Panc1 (cell line): ENCODE measurements around the gene DEXI. TPM values are rescaled to one million over a fixed set of nuclear protein-coding genes. Genes with fewer than 3 reads are reported as not detected.

Source experiments
- ATAC-seq: fragments of 200-7000 bp; cut with Tn5 transposase; 2 replicates; pipeline ENCODE4 v1.9.1; 2020; ENCODE audit warnings: mild to moderate bottlenecking, moderate library complexity
- BruUV-seq: library from RNA; stranded (reverse); fragments of 400-500 nt; replicated peaks from 2 replicates; lab custom pipeline; 2021; lab: Mats Ljungman, UMichigan
- CTCF ChIA-PET: fragments of 300-600 bp; sonication (Branson Sonifier 250); formaldehyde crosslinking; loops from one replicate; lab custom pipeline; 2022; ENCODE audit warnings: antibody characterized with exemption; lab: Charles Lee
- POLR2A ChIA-PET: fragments of 300-600 bp; sonication (Branson Sonifier 250); formaldehyde crosslinking; loops from one replicate; lab custom pipeline; 2022; ENCODE audit warnings: antibody characterized with exemption; lab: Charles Lee
- DNase-seq: peaks from one replicate; pipeline ENCODE4 v3.0.0-alpha.2; 2010; ENCODE audit warnings: low read depth, low spot score
- H3K27ac ChIP-seq: 2 replicates; pipeline ENCODE4 v1.5.1; 2011; ENCODE audit warnings: mild to moderate bottlenecking, low read length, inconsistent platforms
- H3K27me3 ChIP-seq: fragments of 200-500 bp; sonication (Bioruptor generic); 2 replicates; pipeline ENCODE4 v1.6.0; 2014; ENCODE audit warnings: low read length, inconsistent platforms; ENCODE audit not compliant: control insufficient read depth, insufficient read depth
- H3K36me3 ChIP-seq: fragments of 200-500 bp; sonication (Bioruptor generic); 2 replicates; pipeline ENCODE4 v1.5.1; 2014; ENCODE audit warnings: inconsistent platforms, mild to moderate bottlenecking, low read length, moderate library complexity; ENCODE audit not compliant: control insufficient read depth, insufficient read depth
- H3K4me1 ChIP-seq: 2 replicates; pipeline ENCODE4 v1.5.1; 2011; ENCODE audit warnings: inconsistent platforms, mild to moderate bottlenecking, low read length, moderate library complexity; ENCODE audit not compliant: control insufficient read depth, insufficient read depth
- H3K4me3 ChIP-seq, 2 experiments: 2 replicates each; pipeline ENCODE4 v1.5.1; 2011 to 2012; ENCODE audit warnings: low read depth in 2 of 2, low read length in 2 of 2, mild to moderate bottlenecking in 2 of 2, inconsistent platforms in 1 of 2, moderate library complexity in 1 of 2
- H3K9me3 ChIP-seq: fragments of 200-500 bp; sonication (Bioruptor generic); 2 replicates; pipeline ENCODE4 v1.5.1; 2014; ENCODE audit warnings: low read depth, mild to moderate bottlenecking, inconsistent platforms, low read length, moderate library complexity; ENCODE audit not compliant: control insufficient read depth, insufficient read depth
- POLR2AphosphoS5 ChIP-seq: IDR thresholded peaks from 2 replicates; pipeline ENCODE4 v1.6.1; 2012; ENCODE audit warnings: mild to moderate bottlenecking, low read depth, low read length, moderate library complexity
- SIN3A ChIP-seq: IDR thresholded peaks from 2 replicates; pipeline ENCODE4 v1.6.1; 2012; ENCODE audit warnings: low read depth, mild to moderate bottlenecking, low read length, moderate library complexity, borderline replicate concordance; ENCODE audit not compliant: insufficient read depth
- TCF7L2 ChIP-seq: IDR thresholded peaks from 2 replicates; pipeline ENCODE4 v1.6.1; 2011; ENCODE audit warnings: mild to moderate bottlenecking, low read depth, low read length, inconsistent platforms
- in situ Hi-C: cut with HindIII; loops from 2 replicates; pipeline ENCODE4 v1.10.0; 2016; ENCODE audit warnings: low sequenced_read_pairs, low pct_unique_long_range_greater_than_20kb
- intact Hi-C: fragments of 100-400 bp; cut with micrococcal nuclease; formaldehyde crosslinking; loops from one replicate; pipeline ENCODE4 v1.10.0; 2022; ENCODE audit not compliant: unreplicated experiment
- total RNA-seq: library from RNA; stranded (reverse); gene quantifications from one replicate; pipeline ENCODE4 v1.2.1, GENCODE V29; 2021; ENCODE audit not compliant: unreplicated experiment
- TF ChIP-seq, protein P1 (sequence below): fragments of 450-650 bp; IDR thresholded peaks from 2 replicates; pipeline ENCODE4 v1.5.1; 2017; ENCODE audit warnings: mild to moderate bottlenecking
- TF ChIP-seq, protein P2 (sequence below), 2 experiments: IDR thresholded peaks; 2 replicates each; pipeline ENCODE4 v1.6.1; 2011 to 2012; ENCODE audit warnings: low read depth in 2 of 2, control low read depth in 1 of 2, low read length in 1 of 2, mild to moderate bottlenecking in 1 of 2, moderate library complexity in 1 of 2; ENCODE audit not compliant: insufficient read depth in 1 of 2

DEXI gene
- total RNA-seq, 1 experiment from 2014 or later = 32.2 TPM

DNA sequence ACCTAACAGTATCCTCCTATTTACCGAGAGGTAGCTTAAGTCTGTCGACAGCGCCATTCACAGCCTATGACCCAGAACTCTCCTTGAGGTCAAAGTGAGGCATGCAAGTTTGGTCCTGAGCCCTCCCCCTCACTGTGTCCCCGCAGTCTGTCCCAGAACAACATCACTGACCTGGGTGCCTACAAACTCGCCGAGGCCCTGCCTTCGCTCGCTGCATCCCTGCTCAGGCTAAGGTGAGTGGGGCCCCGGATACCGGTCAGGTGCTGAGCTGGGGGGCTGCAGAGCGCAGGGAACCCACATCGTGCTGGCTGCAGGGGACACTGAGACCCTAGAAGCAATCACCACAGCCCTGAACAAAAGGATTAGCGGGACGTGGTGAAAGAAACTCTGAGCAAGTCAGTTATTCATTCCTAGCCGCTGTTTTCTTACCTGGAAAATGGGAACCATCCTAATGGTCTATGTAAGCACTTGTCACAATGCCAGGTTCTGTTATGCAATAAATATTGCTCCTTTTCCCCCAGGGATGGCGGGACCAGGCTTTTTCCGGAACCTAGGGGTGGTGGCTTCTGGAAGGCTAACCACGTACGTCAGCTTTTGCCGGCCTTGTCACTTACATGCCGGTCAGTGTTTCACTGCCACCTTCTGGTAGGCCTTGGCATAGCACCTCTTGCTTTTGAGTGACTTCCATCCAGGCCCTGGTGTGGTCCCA lies 23.8 kb downstream of the DEXI start:
- no peaks in the 10 kb centered on the region for H3K36me3 ChIP-seq
- no peaks in the 10 kb centered on the region for H3K27me3 ChIP-seq
- intact Hi-C loops = loop anchor here (10.0 kb wide), 1 partner anchor 394 kb away; no protein-coding TSS in a partner anchor
- peak; percentile 94 for DNase-seq
- H3K9me3 ChIP-seq = no peaks in the 10 kb centered on the region
- peak; percentile 94 for ATAC-seq
- POLR2A ChIA-PET = interaction anchor here (0.6 kb wide), 1 partner anchor 17 kb away, joined by 3 read pairs; no protein-coding TSS in a partner anchor
- H3K4me3 ChIP-seq = no peak overlapping the region
- TF ChIP-seq TCF7L2 = no peak
- TF ChIP-seq, protein P1, sequence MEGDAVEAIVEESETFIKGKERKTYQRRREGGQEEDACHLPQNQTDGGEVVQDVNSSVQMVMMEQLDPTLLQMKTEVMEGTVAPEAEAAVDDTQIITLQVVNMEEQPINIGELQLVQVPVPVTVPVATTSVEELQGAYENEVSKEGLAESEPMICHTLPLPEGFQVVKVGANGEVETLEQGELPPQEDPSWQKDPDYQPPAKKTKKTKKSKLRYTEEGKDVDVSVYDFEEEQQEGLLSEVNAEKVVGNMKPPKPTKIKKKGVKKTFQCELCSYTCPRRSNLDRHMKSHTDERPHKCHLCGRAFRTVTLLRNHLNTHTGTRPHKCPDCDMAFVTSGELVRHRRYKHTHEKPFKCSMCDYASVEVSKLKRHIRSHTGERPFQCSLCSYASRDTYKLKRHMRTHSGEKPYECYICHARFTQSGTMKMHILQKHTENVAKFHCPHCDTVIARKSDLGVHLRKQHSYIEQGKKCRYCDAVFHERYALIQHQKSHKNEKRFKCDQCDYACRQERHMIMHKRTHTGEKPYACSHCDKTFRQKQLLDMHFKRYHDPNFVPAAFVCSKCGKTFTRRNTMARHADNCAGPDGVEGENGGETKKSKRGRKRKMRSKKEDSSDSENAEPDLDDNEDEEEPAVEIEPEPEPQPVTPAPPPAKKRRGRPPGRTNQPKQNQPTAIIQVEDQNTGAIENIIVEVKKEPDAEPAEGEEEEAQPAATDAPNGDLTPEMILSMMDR = peak; percentile 97
- in situ Hi-C loops = no loop called here
- CTCF ChIA-PET = interaction anchor here (0.6 to 1.1 kb wide), 6 partner anchors 11 to 445 kb away, joined by 3 to 4 read pairs (median 3); no protein-coding TSS in a partner anchor
- H3K27ac ChIP-seq = no peak overlapping the region
- H3K4me1 ChIP-seq = peaks cover 4% of the 10 kb centered on the region; the same call in 1 of the 2 replicates
- BruUV-seq = no TSS peak

DNA sequence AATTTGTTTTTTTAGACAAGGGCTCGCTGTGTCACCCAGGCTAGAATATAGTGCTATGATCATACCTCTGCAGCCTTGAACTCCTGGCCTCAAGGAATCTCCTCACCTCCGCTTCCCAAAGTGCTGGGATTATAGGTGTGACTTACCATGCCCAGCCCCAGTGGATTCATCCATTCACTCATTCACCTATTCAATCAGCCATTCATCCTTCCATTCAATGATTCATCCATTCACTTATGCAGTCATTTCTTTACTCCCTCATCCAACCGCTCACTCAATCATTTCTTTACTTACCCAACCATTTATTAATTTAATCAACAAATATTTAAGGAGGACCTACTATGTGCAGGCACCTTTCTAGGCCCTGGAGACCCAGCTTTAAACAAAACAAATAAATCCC lies 25.7 kb downstream of the DEXI start:
- CTCF ChIA-PET = no interaction called here
- Histone ChIP-seq H3K36me3 (no peaks in the 10 kb centered on the region), H3K4me3 (no peak overlapping the region), H3K4me1 (peaks cover 4% of the 10 kb centered on the region; the same call in 1 of the 2 replicates), H3K27ac (no peak overlapping the region), H3K9me3 (no peaks in the 10 kb centered on the region), H3K27me3 (no peaks in the 10 kb centered on the region)
- ATAC-seq = no peak
- TF ChIP-seq TCF7L2 = no peak
- TF ChIP-seq, protein P2, sequence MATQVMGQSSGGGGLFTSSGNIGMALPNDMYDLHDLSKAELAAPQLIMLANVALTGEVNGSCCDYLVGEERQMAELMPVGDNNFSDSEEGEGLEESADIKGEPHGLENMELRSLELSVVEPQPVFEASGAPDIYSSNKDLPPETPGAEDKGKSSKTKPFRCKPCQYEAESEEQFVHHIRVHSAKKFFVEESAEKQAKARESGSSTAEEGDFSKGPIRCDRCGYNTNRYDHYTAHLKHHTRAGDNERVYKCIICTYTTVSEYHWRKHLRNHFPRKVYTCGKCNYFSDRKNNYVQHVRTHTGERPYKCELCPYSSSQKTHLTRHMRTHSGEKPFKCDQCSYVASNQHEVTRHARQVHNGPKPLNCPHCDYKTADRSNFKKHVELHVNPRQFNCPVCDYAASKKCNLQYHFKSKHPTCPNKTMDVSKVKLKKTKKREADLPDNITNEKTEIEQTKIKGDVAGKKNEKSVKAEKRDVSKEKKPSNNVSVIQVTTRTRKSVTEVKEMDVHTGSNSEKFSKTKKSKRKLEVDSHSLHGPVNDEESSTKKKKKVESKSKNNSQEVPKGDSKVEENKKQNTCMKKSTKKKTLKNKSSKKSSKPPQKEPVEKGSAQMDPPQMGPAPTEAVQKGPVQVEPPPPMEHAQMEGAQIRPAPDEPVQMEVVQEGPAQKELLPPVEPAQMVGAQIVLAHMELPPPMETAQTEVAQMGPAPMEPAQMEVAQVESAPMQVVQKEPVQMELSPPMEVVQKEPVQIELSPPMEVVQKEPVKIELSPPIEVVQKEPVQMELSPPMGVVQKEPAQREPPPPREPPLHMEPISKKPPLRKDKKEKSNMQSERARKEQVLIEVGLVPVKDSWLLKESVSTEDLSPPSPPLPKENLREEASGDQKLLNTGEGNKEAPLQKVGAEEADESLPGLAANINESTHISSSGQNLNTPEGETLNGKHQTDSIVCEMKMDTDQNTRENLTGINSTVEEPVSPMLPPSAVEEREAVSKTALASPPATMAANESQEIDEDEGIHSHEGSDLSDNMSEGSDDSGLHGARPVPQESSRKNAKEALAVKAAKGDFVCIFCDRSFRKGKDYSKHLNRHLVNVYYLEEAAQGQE (IDR thresholded peaks at IDR 0.05; ENCODE audit: insufficient read depth in 1 of 2, low read depth in 2 of 2, low read length in 1 of 2) = no peak
- no peak for TF ChIP-seq SIN3A
- TF ChIP-seq, protein P1 = no peak
- TF ChIP-seq POLR2AphosphoS5 = no peak
- intact Hi-C loops (loop anchor here (10.0 kb wide), 1 partner anchor 392 kb away; no protein-coding TSS in a partner anchor), in situ Hi-C loops (no loop called here)
- BruUV-seq = no TSS peak
- POLR2A ChIA-PET = no interaction called here
- DNase-seq = no peak
